GM23248 (cell line): ENCODE measurements around the gene FOXRED2. TPM values are rescaled to one million over a fixed set of nuclear protein-coding genes. Genes with fewer than 3 reads are reported as not detected.

Source experiments
- DNase-seq: peaks from one replicate; pipeline ENCODE4 v3.0.0-alpha.2; 2015
- H2AFZ ChIP-seq: fragments of 200-600 bp; sonication (generic); 2 replicates; pipeline ENCODE4 v1.6.1; 2016; ENCODE audit warnings: antibody characterized with exemption
- H3F3A ChIP-seq: fragments of 200-600 bp; sonication (generic); 2 replicates; pipeline ENCODE4 v1.6.1; 2016; ENCODE audit warnings: mild to moderate bottlenecking, antibody characterized with exemption, mixed run types; ENCODE audit not compliant: insufficient read depth
- H3K27ac ChIP-seq: fragments of 200-600 bp; sonication (generic); 2 replicates; pipeline ENCODE4 v1.5.1; 2016; ENCODE audit warnings: mild to moderate bottlenecking
- H3K27me3 ChIP-seq: fragments of 200-600 bp; sonication (generic); replicated peaks from 2 replicates; pipeline ENCODE4 v1.6.1; 2016; ENCODE audit warnings: mild to moderate bottlenecking; ENCODE audit not compliant: insufficient read depth
- H3K36me3 ChIP-seq: fragments of 200-600 bp; sonication (generic); 2 replicates; pipeline ENCODE4 v1.6.1; 2016; ENCODE audit warnings: low read depth, mild to moderate bottlenecking
- H3K4me1 ChIP-seq: fragments of 200-600 bp; sonication (generic); 2 replicates; pipeline ENCODE4 v1.6.1; 2016; ENCODE audit warnings: mild to moderate bottlenecking; ENCODE audit not compliant: insufficient read depth
- H3K4me2 ChIP-seq: fragments of 200-600 bp; sonication (generic); one replicate; pipeline ENCODE4 v1.6.1; 2016; ENCODE audit warnings: mild to moderate bottlenecking; ENCODE audit not compliant: unreplicated experiment
- H3K4me3 ChIP-seq: fragments of 200-600 bp; sonication (generic); 2 replicates; pipeline ENCODE4 v1.5.1; 2016; ENCODE audit warnings: mild to moderate bottlenecking
- H3K79me2 ChIP-seq: fragments of 200-600 bp; sonication (generic); 2 replicates; pipeline ENCODE4 v1.6.1; 2016; ENCODE audit warnings: mild to moderate bottlenecking; ENCODE audit not compliant: insufficient read depth
- H3K9ac ChIP-seq: fragments of 200-600 bp; sonication (generic); 2 replicates; pipeline ENCODE4 v1.6.1; 2016; ENCODE audit warnings: mild to moderate bottlenecking
- H3K9me2 ChIP-seq: fragments of 200-600 bp; sonication (generic); 2 replicates; pipeline ENCODE4 v1.6.1; 2016; ENCODE audit warnings: mixed run types, mild to moderate bottlenecking, moderate library complexity; ENCODE audit not compliant: insufficient read depth
- H3K9me3 ChIP-seq: fragments of 200-600 bp; sonication (generic); one replicate; pipeline ENCODE4 v1.6.1; 2017; ENCODE audit warnings: low read depth
- H4K20me1 ChIP-seq: fragments of 200-600 bp; sonication (generic); 2 replicates; pipeline ENCODE4 v1.6.0; 2016; ENCODE audit not compliant: insufficient read depth
- EZH2 ChIP-seq: fragments of 200-600 bp; sonication (generic); IDR thresholded peaks from 2 replicates; pipeline ENCODE4 v1.6.1; 2018; ENCODE audit warnings: antibody characterized with exemption, mild to moderate bottlenecking; ENCODE audit not compliant: insufficient read depth, poor library complexity, severe bottlenecking
- EZH2phosphoT487 ChIP-seq: fragments of 200-600 bp; sonication (generic); IDR thresholded peaks from 2 replicates; pipeline ENCODE4 v1.6.1; 2018; ENCODE audit warnings: antibody characterized with exemption, moderate library complexity, mild to moderate bottlenecking, low read depth; ENCODE audit not compliant: insufficient read depth
- WGBS, 2 experiments: methylation state at CpG; one replicate each; pipeline ENCODE4 v1.1.6; 2015 to 2017; ENCODE audit warnings: low lambda C conversion rate in 2 of 2, low coverage in 1 of 2; ENCODE audit errors: missing lambda C conversion rate in 2 of 2; 5-methylcytosine and 5-hydroxymethylcytosine counted together
- in situ Hi-C: fragments of 300-500 bp; cut with MboI; formaldehyde crosslinking; loops from 2 replicates; pipeline ENCODE4 v1.15.0; 2020
- polyA plus RNA-seq: library from polyadenylated mRNA; unstranded; fragments of >200 nt; fragmentation: Nextera tagmentation; extraction: Ambion mirVana; gene quantifications from 2 replicates; pipeline ENCODE4 v1.2.1, GENCODE V29; 2016
- total RNA-seq: library from RNA; depleted of rRNA; stranded (reverse); fragments of >200 nt; shearing (Covaris generic); gene quantifications from 2 replicates; pipeline ENCODE4 v1.2.3, GENCODE V29; 2014

The FOXRED2 gene
- total and polyA plus RNA-seq, 2 experiments from 2014 or later: 4.2 to 5.0 TPM

DNA sequence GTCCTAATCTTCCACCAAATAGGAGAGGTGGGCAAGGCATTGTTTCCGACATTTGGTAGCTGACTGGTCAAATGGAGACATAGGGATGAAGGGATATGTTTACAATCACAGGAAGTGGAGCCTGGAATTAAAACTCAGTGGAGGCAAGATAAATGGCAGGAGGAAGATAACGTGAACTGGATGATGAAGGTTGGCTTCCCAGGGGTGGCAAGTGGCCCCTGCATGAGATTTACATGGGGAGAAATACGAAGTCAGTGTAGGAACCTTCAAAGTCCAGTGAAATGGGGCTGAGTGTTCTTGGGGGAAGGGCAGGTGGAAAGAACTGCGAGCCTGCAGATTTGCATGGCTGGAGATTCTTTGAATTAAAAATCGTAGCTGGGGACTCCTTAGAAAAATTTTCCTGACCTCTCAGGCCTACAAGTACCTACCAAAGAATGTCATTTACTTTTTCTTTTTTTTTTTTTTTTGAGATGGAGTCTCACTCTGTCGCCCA is 724 bp upstream of the FOXRED2 start:
- Histone ChIP-seq H3K9ac (peak overlapping the region; percentile 74), H3K27ac (peak overlapping the region; percentile 30), H3K9me3 (no peaks in the 10 kb centered on the region), H3K27me3 (no peaks in the 10 kb centered on the region), H3K9me2 (no peaks in the 10 kb centered on the region), H2AFZ (peak overlapping the region; percentile 84), H4K20me1 (no peaks in the 10 kb centered on the region), H3K4me1 (no peaks in the 10 kb centered on the region), H3F3A (peaks cover 50% of the 10 kb centered on the region), H3K36me3 (peaks cover 20% of the 10 kb centered on the region), H3K79me2 (no peaks in the 10 kb centered on the region), H3K4me2 (peak overlapping the region; percentile 71), H3K4me3 (peak overlapping the region; percentile 73)
- no peak for DNase-seq
- WGBS, 2 experiments: 89 to 92% methylated on average over 6 of the region's 6 CpGs
- in situ Hi-C loops: no loop called here
- TF ChIP-seq EZH2phosphoT487 (no peak), EZH2 (no peak)

DNA sequence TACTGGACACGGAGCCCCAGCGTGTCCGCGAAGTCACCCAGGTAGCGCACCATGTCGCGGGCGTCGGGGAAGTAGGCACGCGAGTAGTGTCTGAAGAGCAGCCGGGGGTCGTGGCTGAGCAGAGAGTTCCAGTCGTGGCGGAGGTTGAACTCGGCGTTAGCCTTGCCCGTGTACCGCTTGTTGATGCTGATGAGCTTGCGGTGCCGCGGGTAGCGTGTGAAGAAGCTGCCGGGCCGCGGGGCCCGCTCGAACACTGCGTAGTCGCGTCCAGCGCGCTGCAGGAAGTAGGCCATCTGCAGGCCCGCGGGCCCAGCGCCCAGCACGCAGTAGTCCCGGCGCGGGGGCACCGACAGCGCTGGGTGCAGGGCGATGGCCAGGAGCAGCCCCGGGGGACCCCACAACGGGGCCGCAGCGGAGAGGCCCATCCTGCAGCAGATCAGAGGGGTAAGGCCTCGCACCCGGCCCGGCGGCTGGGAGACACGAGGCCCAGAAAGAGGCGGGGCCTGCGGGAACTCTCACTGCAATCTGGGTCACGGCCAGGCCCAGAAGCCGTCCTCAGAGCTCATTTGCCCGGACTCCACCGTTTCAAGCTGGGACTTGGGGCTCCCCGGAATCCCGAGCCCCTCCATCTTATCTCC is 723 bp downstream of the FOXRED2 start:
- Histone ChIP-seq H3K9me3 (no peaks in the 10 kb centered on the region), H3K4me2 (peak overlapping the region; percentile 71), H4K20me1 (no peaks in the 10 kb centered on the region), H3K4me3 (peak overlapping the region; percentile 73), H3K9ac (peak overlapping the region; percentile 74; the same call in 1 of the 2 replicates), H3K27ac (no peak overlapping the region), H3K36me3 (peaks cover 8% of the 10 kb centered on the region), H3K79me2 (no peaks in the 10 kb centered on the region), H2AFZ (peak overlapping the region; percentile 84), H3K4me1 (no peaks in the 10 kb centered on the region), H3K27me3 (no peaks in the 10 kb centered on the region), H3K9me2 (no peaks in the 10 kb centered on the region), H3F3A (peaks cover 38% of the 10 kb centered on the region)
- no peak for DNase-seq
- WGBS, 2 experiments: 91 to 98% methylated on average over 43 to 60 of the region's 60 CpGs
- TF ChIP-seq EZH2phosphoT487 (no peak), EZH2 (no peak)
- in situ Hi-C loops: no loop called here

DNA sequence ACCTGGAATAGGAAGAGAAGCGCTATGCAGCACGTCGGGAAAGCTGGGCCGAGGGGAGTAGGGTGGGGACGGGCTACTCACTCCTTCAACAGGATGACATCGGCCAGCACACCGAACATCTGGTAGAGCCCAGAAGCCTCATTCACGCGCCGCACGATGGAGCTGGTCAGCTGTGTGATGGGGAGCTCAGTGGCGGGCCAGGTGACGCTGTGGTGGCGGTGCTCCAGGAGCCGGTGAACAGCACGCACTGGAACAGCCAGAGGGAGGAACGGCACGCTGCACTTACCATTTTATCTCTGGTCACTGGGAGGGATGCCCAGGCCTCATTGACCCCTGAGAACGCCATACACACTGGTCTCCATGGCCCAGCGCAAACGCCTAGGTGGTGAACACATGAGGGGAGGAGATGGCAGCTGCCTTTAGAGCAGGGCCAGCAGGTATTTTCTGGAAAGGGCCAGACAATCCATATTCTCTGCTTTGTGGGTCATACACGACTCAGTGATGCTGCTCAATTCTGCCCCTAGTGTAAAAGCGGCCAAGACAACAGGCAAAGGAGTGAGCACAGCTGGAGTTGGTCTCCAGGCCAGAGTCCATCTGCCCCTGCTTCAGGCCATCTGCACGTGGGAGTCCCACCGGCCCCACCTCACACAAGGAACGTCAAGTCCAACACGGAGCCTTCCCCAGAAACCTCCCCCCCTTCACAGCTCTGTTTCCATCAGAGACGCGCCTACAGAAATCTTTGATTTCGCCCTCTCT is 8.8 kb downstream of the FOXRED2 start:
- H3K4me1 ChIP-seq: no peaks in the 10 kb centered on the region
- in situ Hi-C loops: loop anchor here (25.0 kb wide), 1 partner anchor 311 kb away; no protein-coding TSS in a partner anchor
- H3K9me3 ChIP-seq: no peaks in the 10 kb centered on the region
- no peaks in the 10 kb centered on the region for H3K27me3 ChIP-seq
- no peaks in the 10 kb centered on the region for H3K36me3 ChIP-seq
- no peaks in the 10 kb centered on the region for H3K79me2 ChIP-seq
- H3F3A ChIP-seq: no peaks in the 10 kb centered on the region
- TF ChIP-seq EZH2: no peak
- TF ChIP-seq EZH2phosphoT487: no peak
- H3K27ac ChIP-seq: no peak overlapping the region
- no peak for DNase-seq
- 86 to 88% methylated on average over 30 of the region's 30 CpGs for WGBS, 2 experiments
- no peaks in the 10 kb centered on the region for H3K9me2 ChIP-seq
- H3K9ac ChIP-seq: no peak overlapping the region
- no peak overlapping the region for H2AFZ ChIP-seq
- H3K4me3 ChIP-seq: no peak overlapping the region
- H4K20me1 ChIP-seq: no peaks in the 10 kb centered on the region
- H3K4me2 ChIP-seq: no peak overlapping the region

- Histone ChIP-seq H3K4me1 (no peaks in the 10 kb centered on the region), H3K4me3 (no peak overlapping the region), H2AFZ (no peak overlapping the region), H3K36me3 (no peaks in the 10 kb centered on the region), H4K20me1 (no peaks in the 10 kb centered on the region), H3F3A (no peaks in the 10 kb centered on the region), H3K4me2 (no peak overlapping the region), H3K9ac (no peak overlapping the region), H3K9me3 (no peaks in the 10 kb centered on the region), H3K9me2 (no peaks in the 10 kb centered on the region), H3K79me2 (no peaks in the 10 kb centered on the region), H3K27ac (no peak overlapping the region), H3K27me3 (no peaks in the 10 kb centered on the region)
- TF ChIP-seq EZH2phosphoT487 (no peak), EZH2 (no peak)
- in situ Hi-C loops: loop anchor here (25.0 kb wide), 1 partner anchor 306 kb away; no protein-coding TSS in a partner anchor
- WGBS, 2 experiments: 92 to 93% methylated on average over 15 to 16 of the region's 16 CpGs
- no peak for DNase-seq
Observed at GRCh38 chr22:36493690-36494110, 13.1 kb downstream of the FOXRED2 start.
